HG02610 (cell line): ENCODE measurements around the gene DHCR7.

ENCODE experiments used
- ATAC-seq: cut with Tn5 transposase; IDR thresholded peaks from one replicate; pipeline ENCODE4 v1.9.1; 2021; ENCODE audit warnings: mild to moderate bottlenecking, moderate library complexity; ENCODE audit not compliant: unreplicated experiment

Gene DHCR7

DNA sequence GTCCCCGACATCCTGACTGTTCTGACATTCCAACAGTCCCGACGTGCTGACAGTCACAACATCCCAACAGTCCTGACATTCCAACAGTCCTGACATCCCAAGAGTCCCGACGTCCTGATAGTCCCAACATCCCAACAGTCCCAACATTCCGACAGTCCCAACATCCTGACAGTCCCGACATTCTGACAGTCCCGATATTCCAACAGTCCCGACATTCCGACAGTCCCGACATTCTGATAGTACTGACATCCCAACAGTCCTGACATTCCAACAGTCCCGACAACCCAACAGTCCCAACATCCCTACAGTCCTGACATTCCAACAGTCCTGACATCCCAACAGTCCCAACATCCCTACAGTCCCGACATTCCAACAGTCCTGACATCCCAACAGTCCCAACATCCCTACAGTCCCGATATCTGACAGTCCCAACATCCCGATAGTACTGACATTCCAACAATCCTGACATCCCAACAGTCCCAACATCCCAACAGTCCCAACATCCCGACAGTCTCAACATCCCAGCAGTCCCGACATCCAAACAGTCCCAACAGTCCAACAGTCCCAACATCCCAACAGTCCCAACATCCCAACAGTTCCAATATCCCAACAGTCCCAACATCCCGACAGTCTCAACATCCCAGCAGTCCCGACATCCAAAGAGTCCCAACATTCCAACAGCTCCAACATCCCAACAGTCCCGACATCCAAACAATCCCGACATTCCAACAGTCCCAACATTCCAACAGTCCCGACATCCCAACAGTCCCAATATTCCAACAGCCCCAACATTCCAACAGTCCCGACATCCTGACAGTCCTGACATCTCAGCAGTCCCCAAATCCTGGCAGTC lies 60.2 kb downstream of the DHCR7 start:
- ATAC-seq, result no peak

DNA sequence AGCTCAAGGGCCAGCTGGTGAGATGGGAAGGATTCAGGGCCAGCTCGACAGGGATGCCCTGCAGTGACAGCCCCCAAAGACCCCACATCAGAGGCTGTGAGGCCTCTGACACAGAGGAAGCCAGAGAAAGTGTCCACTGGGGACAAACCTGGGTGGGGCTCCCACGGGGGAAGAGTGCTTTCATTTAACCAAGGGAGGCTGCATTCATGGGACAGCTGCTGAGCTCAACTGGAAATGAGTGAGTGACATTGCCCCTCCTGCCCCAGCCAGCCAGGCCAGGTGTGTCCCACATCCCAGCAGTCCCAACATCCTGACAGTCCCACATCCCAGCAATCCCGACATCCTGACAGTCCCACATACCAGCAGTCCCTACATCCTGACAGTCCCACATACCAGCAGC lies 61.0 kb downstream of the DHCR7 start:
- ATAC-seq, result no peak

DNA sequence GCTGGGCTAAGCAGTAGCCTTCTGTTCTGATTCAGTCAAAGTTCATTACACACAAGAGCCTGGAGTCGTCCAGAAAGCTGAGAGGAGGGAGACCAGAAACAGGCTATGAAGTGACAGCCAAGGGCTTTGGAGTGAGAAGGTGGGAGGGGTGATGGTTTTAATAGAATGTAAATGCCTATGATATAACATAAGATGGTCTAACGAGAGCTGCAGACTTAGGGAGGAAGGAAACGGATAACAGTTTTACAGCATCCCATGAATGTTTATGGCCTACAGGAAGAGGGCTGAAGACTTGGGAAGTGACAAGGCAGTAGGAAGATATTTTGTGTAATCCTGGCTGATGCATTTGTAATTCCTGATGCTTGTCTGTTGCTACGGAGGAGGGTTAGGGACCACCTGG lies 62.0 kb downstream of the DHCR7 start:
- ATAC-seq, result no peak

DNA sequence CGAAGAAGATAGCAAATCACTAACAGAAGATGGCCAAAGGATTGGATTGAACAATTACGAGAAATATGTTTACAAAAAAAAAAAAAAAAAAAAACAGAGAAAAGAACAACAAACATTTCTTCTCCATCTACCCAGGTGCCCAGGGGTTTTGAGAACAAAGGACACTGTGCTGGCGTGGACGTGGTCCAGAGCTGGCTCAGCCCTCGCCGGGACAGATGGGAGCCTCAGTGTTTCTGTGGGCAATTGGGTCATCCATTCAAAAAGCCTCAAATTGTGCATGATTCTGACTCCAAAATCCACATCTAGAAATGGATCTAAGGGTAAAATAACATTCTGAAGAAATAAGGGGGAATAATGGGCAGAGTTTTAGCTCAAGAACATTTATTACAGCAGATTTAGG lies 63.1 kb downstream of the DHCR7 start:
- no peak for ATAC-seq

DNA sequence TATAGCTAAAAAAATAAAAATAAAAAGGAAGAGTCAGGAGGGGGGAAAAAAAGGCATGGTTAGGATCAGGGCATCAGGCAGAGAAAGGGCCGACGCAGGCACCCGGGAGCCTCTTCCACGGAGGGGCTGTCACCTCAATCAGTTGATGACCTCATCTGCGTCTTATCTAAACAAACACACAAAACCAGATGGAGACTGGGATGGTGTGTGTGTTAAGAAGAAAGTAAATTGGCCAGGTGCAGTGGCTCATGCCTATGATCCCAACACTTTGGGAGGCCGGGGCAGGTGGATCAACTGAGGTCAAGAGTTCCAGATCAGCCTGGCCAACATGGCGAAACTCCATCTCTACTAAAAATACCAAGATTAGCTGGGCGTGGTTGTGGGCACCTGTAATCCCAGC lies 63.6 kb downstream of the DHCR7 start:
- no peak for ATAC-seq
